HUES6 (cell line): ENCODE data around the gene ZNF384.

Experiments
- H3K27ac ChIP-seq: 2 replicates; pipeline ENCODE4 v1.7.0; 2013; ENCODE audit warnings: low read depth, mild to moderate bottlenecking, low read length, inconsistent platforms
- H3K27me3 ChIP-seq: 2 replicates; pipeline ENCODE4 v1.6.1; 2013; ENCODE audit warnings: low read length; ENCODE audit not compliant: control insufficient read depth, insufficient read depth
- H3K36me3 ChIP-seq: 2 replicates; pipeline ENCODE4 v1.6.1; 2013; ENCODE audit warnings: low read length; ENCODE audit not compliant: control insufficient read depth, insufficient read depth
- H3K4me1 ChIP-seq: 2 replicates; pipeline ENCODE4 v1.6.1; 2013; ENCODE audit warnings: low read length; ENCODE audit not compliant: control insufficient read depth, insufficient read depth
- H3K4me3 ChIP-seq: 2 replicates; pipeline ENCODE4 v1.5.1; 2013; ENCODE audit warnings: low read depth, low read length
- H3K9ac ChIP-seq: one replicate; pipeline ENCODE4 v1.6.1; 2013; ENCODE audit warnings: mild to moderate bottlenecking, low read length
- H3K9me3 ChIP-seq: 2 replicates; pipeline ENCODE4 v1.6.1; 2013; ENCODE audit warnings: low read depth, low read length; ENCODE audit not compliant: control insufficient read depth, insufficient read depth

Gene ZNF384

GRCh38 chr12:6618483-6619225 lies 70.5 kb downstream of the ZNF384 start:
- Histone ChIP-seq H3K36me3 (no peaks in the 10 kb centered on the region), H3K9me3 (no peaks in the 10 kb centered on the region), H3K9ac (no peak overlapping the region), H3K4me1 (peaks cover 18% of the 10 kb centered on the region), H3K27me3 (peaks cover 22% of the 10 kb centered on the region), H3K4me3 (no peak overlapping the region), H3K27ac (no peak overlapping the region)
